Kidney glomerular epithelial cell (primary cell): ENCODE data around the gene SYNGR4.
"Not testable (repeated sequence)": the region's sequence is repeated elsewhere in the genome, so short reads cannot be mapped to it uniquely, and the experiment has no call there.

Experiments
- DNase-seq: peaks from one replicate; lab custom pipeline; 2025; lab: John Stamatoyannopoulos, UW

SYNGR4 gene

DNA sequence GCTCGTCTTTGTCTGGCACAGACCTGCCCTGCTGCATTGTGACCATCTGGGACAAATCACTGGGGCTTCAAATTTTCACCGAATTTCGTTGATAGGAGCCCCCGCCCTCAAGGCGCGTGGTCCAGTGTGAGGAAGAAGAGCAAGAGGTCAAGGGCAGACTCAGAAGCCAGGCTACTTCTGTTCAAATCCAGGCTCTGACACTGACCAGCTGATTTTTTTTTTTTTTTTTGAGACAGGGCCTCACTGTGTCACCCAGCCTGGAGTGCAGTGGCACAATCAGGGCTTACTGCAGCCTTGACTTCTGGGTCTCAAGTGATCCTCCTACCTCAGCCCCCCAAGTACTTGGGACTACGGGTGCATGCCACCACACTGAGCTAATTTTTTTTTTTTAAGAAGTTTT is 7.2 kb downstream of the SYNGR4 start:
- DNase-seq = no peak

DNA sequence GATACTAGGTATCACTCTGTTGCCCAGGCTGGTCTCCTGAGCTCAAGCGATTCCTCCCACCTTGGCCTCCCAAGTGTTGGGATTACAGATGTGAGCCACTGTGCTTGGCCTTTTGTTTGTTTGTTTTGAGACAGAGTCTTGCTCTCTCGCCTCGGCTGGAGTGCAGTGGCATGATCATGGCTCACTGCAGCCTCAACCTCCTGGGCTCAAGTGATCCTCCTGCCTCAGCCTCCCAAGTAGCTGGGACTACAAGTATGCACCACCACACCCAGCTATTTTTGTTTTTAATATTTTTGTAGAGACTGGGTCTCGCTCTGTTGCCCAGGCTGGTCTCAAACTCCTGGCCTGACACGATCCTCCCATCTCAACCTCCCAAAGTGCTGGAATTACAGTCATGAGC is 7.6 kb downstream of the SYNGR4 start:
- DNase-seq = not testable (repeated sequence)

DNA sequence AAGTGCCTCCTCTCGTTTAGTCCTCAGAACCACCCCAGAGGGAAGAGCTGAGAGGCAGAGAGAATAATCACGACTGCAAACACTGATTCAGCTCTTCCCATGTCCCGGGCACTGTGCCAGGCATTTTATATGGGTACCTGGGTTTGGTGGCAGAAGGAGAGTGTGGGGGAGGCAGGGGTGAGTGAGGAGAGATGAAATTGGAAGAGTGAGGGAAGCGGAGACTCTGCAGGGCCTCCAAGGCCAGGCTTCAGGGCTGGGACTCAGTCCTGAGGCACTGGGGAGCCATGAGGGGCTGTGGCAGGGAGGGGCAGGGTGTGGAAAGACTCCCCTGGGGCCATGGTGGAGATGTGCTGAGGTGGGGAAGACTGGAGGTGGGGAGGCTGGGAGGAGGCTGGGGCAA is 8.7 kb downstream of the SYNGR4 start:
- DNase-seq = peak; percentile 42

DNA sequence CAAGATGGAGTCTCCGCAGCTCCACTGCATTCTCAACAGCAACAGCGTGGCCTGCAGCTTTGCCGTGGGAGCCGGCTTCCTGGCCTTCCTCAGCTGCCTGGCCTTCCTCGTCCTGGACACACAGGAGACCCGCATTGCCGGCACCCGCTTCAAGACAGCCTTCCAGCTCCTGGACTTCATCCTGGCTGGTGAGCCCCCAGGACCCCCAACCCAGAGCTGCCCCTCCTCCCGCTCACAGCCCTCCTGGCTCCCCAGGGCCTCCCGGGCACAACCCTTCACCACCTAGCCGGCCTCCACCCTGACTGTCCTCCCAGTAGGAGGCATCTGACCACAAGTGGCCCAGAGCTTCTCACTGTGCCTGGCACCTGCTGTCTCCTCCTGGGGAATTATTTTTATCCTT is 9.4 kb downstream of the SYNGR4 start:
- no peak for DNase-seq

DNA sequence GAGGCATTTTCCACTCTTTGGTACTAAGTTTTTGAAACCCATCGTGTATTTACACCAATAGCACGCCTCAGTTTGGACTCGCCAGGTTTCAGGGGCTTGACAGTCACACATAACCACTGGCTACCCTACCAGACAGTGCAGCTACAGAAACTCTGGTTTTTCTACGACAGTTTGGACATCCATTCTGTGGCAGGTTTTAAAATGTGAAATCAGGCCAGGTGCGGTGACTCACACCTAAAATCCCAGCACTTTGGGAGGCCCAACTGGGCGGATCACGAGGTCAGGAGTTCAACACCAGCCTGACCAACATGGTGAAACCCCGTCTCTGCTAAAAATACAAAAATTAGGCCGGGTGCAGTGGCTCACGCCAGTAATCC is 14.0 kb downstream of the SYNGR4 start:
- DNase-seq = no peak

DNA sequence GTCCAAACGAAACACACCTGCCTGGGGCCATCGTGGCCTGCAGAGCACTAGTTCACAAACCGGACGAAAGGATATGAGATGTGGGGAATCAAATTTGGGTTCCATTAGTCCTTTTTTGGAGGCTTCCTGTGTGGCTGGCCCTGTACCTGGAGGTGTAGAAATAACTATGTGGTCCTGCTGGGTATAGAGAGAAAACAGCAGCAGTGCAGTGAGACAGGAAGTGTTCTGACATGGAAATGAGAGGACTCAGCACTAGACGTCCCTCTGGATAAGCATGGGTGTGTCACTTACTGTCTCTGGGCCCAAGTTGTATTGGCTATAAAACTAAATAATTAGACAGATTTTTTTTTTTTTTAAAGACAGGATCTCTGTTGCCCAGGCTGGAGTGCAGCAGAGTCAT is 14.9 kb downstream of the SYNGR4 start:
- DNase-seq = no peak

DNA sequence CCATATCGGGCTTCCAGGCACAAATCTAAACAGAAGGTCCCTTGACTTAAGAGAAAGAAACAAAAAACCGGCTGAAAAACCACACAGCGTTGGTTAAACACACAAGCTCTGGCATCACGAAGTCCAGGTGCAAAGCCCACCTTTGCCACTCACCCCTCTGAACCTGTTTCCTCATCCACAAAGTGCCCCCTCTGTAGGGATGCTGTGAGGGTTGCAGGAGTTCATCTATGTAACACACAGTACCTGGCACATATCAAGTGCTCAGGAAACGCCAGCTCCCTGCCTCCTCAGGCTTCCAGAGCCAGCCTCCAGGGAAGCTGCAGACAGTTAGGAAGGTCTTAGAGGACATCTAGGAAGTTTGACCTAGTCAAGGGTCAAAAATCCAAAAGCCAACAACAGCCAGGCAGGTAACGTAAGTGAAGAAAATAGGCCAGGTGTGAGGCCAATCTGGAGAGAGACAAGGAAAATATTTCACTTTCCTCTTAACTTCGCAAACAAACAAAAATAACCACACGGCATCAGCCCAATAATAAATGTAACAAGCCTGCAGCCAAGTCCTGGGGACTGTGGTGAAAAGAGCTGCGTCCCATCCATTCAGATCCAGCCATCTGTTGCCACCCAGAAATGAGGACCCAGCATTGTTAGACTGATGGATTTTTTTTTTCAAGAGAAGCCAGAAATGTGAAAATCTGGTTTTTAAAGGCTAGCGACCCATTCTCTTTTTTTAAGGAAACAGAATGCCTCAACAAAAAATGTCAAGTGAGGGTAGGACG is 17.2 kb downstream of the SYNGR4 start:
- no peak for DNase-seq

DNA sequence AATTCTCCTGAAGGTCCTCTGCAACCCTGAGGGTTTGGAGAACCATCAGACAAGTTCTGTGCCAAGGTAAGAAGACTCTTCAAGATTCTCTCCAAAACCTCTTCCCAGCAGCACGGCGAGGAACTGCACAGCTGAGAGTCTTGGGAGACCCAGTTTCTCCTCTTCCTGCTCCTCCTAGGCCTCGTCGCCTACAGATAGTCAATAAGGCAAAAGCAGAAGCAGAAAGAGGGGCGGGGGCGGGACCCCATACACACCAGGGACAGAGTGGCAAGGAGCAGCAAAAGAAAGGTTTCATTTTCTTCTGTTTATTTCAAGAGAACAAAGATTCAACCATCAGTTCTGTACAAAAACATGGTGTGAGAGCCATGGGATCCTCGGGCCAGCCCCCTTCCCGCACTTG is 18.1 kb downstream of the SYNGR4 start:
- no peak for DNase-seq

DNA sequence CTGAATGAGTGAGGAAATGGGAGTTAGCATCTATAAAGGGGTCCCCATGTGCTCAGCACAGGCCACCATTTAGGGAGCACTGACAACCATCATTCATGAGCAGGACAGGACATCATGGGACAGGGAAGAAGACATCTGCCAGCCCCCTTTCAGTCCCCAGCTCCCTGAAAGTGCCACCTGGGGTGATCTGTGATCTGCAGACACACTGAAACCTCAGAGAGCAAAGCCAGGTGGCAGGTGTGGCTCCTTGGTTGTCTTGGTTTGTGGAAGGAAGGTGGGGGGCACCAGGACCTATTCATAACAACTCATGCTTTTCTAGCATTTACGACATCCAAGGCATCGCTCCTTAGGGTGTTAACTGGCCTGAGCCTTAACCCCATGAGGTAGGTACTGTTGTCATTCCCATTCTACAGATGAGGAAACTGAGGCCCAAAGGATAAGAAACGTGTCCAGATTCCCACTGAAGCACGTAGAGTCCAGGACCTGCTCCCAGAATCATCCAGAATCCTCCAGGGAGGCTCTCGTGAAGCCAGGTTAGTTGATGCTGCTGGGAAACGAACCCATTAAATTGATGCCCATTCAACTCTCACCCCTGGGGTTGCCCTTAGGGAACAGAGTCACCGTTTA is 21.4 kb downstream of the SYNGR4 start:
- DNase-seq = no peak

DNA sequence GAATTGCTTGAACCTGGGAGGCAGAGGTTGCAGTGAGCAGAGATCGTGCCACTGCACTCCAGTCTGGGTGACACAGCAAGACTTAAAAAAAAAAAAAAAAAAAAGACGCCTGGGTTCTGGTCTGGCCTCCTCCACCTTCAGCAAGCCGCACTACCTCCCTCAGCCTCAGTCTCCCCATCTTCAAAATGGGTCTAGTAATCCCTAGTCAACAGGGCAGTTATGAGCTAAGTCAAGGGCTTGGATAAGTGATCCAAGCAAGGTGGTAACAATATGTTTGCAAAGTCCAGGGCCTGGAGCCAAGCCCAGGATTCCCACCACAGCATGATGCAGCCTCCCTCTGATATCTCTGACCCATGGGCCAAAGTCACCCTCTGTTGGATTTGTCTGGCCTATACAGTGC is 22.8 kb downstream of the SYNGR4 start:
- DNase-seq = no peak

DNA sequence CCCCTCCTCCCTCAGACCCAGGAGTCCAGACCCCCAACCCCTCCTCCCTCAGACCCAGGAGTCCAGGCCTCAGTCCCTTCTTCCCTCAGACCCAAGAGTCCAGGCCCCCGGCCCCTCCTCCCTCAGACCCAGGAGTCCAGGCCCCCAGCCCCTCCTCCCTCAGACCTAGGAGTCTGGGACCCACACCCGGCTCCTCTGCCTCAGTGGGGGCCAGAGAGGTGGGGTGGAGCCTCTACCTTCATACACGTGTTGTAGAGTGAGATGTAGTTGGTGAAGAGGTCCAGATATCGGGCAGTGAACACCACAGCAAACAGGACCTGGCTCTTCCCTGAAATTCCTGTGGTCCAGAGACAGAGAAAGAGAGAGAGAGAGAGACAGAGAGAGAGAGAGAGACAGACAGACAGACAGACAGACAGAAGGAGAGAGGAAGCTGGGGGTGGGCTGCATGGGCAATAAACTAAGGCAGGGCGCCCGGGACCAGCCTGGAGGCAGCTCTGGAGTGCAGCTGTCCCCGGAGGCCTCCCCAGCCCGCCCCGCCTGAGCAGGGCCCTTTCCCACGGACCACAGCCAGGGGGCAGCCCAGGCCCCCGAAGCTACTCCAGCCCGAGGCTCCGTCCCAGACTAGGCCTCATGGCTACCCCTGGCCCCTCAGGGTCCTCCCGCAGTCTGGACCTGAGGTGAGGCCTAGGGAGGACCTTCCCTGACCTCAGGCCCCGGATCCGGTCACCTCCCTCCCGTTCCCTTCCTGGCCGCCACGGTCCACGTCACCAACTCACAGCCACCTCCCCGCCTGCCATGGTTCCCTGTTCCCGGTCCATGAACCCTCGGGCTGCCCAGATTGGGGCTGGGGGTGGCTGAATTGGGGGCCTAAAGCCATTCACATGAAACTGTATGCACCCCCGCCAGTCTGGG is 26.3 kb downstream of the SYNGR4 start:
- DNase-seq = no peak

DNA sequence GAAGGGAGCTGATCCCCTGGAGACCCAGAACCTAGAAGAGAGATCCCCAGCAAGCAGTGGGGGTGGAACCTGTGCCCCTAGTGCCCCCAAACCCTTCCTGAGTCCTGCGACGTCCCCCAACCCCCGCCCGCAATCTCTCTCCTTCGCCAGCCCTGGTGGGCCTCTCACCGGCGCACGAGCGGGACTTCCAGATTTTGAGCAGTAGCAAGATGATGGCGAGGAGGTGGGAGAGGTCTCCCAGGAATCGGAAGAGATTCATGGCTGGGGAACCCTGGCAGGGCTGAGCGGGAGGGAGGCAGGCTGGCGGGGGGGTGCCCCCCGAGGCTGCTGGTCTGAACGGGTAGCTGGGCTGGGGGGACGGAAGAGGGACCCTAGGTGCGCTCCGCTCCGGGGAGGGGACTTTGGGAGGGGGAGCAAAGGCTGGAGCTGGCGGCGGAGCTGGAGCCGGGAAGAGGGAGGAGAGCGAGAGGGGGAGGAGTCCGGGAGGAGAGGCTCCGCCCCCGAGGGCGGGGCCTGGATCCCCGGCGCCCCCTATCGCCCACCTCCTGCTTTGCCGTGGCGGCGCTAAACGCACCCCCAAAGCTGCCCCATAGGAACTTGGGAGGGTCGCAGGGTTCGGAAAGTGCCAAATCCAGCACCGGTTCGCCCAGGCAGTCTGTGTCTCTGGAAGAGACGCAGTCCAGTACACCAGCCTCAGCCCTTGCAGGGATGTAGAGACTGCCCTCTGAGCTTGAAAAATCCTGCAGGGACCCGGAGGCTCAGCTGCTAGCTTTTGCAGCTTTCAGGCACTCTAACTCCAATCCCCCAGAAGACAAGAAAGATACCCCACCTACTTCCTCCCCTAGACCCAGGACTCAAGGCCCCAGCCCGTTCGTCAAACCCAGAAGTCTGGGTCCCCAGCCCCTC is 27.2 kb downstream of the SYNGR4 start, which contains the start of gene KDELR1:
Gene KDELR1, minus strand, starts transcription at position 452 of the 906 bp plus-strand sequence. Its CDS starts 193 bp downstream, at position 259.
- DNase-seq = peak; percentile 35

DNA sequence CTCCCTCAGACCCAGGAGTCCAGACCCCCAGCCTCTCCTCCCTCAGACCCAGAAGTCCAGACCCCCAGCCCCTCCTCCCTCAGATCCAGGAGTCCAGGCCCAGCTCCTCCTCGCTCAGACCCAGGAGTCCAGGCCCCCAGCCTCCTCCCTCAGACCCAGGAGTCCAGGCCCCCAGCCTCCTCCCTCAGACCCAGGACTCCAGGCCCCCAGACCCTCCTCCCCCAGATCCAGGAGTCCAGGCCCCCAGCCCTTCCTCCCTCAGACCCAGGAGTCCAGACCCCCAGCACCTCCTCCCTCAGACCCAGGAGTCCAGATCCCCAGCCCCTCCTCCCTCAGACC is 27.8 kb downstream of the SYNGR4 start:
- DNase-seq = not testable (repeated sequence)

DNA sequence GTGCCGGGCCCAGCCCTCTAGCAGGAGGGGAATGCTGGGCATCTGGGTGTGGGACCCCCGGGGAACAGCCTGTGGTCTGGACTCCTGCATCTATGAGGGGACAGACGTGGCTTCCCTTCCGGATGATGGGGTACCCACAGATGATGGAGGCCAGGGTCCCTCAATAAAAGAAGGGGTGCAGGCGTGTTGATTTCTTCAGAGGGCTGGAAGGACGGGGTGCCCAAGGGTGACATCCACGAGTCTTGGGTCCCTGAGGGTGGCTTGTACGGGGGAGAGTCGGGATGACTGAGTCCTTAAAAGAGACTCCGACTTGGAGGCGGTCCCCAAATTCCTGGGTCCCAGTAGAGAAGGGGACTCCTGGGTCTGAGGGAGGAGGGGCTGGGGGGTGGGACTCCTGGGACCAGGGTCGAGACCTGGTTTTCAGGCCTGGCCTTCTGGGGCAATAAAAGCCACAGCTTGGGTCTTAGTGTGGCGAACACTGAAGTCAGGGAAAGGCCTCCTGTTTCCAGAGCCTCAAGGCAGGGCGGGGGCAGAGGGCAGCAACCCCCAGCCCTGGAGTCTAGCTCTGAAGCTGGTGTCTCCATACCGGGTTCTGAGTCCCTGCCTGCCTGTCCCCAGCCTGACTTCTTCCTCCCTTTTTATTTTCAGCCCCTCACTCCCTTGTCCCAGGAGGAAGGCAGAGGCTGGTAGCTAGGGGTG is 28.8 kb downstream of the SYNGR4 start:
- DNase-seq = no peak

DNA sequence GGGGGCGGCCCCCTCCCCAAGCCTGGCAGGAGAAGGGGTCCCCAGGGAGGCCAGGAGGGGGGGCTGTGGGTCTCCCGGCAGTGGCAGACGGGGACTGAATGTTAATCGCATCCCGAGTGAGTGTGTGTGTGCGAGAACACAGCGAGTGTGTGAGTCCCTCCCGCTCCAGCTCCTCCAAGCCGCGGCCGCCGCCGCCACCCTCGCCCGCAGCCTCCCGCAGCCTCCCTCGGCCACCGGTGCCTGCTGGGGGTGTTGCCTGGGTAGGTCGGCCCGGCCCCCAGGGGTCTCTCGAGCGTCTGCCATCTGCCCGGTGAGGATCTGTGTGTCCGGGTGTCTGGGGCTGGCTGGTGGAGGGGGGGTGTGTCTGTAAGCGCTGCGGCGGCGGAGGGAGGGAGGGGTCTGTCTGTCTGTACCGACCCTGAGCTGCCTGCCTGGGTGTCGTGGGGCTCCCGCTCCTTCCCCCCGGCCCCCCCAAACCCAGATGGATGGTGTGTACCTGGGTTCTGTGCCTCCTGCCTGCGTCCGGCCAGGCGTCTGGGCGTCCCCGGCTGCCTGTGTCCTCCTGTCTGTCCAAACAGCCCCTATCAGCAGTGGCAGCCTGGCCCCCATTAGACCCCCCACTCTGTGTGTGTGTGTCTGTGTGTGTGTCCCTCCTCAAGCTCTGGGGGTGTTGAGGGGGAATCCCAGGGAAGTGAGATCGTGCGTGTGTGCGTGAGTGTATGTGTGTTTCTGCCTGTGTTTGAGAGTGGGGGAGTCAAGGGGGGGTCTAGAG is 29.6 kb downstream of the SYNGR4 start, which contains the start of gene GRIN2D:
Gene GRIN2D, plus strand, starts transcription at position 110 of the 772 bp plus-strand sequence. CDS start 4,725 bp downstream, outside the sequence.
- no peak for DNase-seq

DNA sequence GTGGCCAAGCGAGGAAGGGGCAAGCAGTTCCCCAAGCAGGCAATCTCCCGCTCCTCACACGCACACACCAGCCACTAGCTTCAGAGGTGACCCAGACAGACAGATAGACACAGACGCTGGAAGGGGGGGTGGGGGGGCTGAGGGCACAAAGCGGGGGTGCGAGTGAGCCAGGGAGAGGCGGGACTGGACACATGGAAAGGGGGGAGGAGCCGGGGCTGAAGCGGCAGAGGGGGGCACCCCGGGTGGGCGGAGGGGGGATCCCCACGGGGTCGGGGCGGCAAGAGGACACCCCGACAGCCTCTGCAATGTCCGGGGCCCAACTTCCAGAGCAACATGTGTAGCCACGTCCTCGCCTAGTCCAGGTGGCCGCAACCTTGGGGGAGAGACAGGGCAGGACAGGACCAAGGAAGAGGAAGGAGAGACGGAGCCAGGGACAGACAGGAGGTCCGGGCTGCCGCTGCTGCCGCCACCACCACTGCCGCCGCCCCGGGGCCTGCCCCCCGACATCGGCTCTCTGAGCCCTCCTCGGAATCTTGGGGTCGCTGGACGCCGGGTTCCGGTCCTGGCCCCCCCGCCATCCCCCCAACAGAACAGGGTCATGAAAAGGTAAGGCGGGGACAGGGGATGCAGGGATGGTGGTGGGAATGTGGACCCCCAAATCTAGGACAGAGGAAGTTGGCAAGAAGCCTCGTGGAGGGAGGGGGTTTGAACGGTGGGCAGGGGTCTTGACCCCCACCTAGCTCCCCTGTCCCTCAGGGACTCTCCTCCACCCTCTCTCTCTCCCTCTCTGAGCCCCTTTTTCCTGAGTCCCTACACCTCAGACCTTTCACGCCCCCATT is 30.4 kb downstream of the SYNGR4 start:
- no peak for DNase-seq

DNA sequence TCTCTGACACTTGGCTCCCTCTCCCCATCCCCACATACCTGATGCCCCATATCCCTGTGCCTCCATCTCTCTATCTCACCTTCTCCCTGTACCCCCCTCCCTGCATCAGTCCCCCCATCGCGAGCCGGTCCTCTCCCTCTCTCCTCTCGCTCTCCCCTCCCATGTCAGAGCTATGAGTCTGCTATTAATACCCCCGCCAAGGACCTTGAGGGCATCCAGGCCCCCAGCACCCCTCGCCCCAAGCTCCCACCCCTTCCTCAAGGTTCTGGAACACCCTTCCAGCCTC is 30.9 kb downstream of the SYNGR4 start:
- DNase-seq = no peak

DNA sequence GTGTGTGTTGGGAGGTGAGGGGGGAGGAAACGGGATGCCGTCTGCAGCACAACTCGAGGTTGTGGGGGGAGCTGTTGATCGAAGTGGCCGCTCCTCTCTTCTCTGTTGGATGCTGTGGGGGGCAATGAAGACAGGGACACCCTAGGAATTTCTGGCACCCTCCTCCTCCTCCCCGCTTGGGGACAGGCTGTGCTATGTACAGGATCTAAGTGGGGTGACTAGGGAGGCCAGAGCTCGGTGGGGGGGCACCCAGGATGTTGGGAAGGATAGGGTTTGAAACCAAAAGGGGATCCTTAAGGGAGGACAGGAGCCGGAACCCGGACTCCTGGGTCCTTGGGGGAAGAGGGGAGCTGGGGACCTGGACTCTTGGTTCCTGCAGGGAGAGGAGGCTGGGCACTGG is 31.3 kb downstream of the SYNGR4 start:
- no peak for DNase-seq

DNA sequence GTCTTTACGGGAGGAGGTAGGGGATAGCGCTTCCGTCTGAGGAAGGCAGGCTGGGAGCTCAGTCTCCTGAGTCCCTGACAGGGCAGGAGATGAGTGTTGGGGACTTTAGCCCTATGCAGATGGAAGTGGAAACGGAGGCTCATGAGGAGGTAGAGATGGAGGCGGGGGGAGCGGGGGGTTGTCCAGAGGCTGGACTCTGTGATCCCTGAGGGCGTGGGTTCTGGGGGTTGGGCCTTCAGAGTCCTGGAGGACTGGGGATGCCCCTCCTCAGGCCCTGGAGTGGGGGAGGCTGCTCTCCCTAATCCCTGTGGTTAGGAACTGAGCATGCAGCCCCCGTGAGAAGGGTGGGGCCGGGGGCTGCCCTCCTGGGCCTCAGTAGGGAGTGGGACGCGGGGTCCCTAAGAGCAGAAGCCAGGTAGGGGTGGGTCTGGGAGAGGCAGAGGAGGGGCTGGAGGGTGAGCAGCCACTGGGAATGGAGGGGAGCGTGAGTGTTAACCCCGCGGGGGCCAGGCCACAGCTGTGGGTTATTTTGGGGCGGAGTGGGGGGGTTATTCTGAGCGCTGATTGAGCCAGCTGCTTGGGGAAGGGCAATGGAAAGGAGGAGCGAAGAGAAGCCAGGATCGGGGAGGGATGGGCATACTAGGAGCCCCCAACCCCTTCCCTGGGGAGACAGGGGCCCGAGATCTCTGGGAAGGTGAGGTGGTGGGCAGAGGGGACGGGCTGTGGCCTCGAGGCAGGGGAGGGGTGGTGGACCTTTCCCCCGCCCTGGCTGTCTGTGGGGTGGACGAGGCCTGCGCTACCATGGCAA is 32.1 kb downstream of the SYNGR4 start:
- no peak for DNase-seq
